Fibroblast of the conjunctiva (primary cell): ENCODE measurements around the gene FXYD5.
A peak's percentile ranks its signal among the peaks of the same experiment; 100 is the strongest.

Experiments
- DNase-seq: peaks from one replicate; pipeline ENCODE4 v3.0.0-alpha.2; 2010; ENCODE audit warnings: low read depth

Gene FXYD5

GRCh38 chr19:35154525-35155406, at the start of gene FXYD5:
FXYD5 (plus strand) TSS chr19:35154735; CDS start chr19:35155551, 816 bp downstream.
- peak; percentile 49 for DNase-seq

- DNase-seq: no peak
These were observed 49.5 kb upstream of the FXYD5 start for GRCh38 chr19:35105047-35105410.

GRCh38 chr19:35105411-35106290, 48.9 kb upstream of the FXYD5 start:
- DNase-seq: no peak

GRCh38 chr19:35106291-35106583, 48.3 kb upstream of the FXYD5 start:
- no peak for DNase-seq

GRCh38 chr19:35106898-35107541, 47.5 kb upstream of the FXYD5 start:
- DNase-seq: no peak

GRCh38 chr19:35107545-35107944, 47.0 kb upstream of the FXYD5 start:
- no peak for DNase-seq

GRCh38 chr19:35108730-35109129, 45.8 kb upstream of the FXYD5 start:
- DNase-seq: no peak

GRCh38 chr19:35109395-35110112, 45.0 kb upstream of the FXYD5 start:
- no peak for DNase-seq

- DNase-seq: no peak
These were observed 43.6 kb upstream of the FXYD5 start for GRCh38 chr19:35110974-35111373.

- no peak for DNase-seq
These were observed 41.4 kb upstream of the FXYD5 start for GRCh38 chr19:35112995-35113688.

GRCh38 chr19:35114353-35115176, 40.0 kb upstream of the FXYD5 start:
- no peak for DNase-seq

GRCh38 chr19:35115177-35115951, 39.2 kb upstream of the FXYD5 start, which contains the start of gene FXYD3:
FXYD3 (plus strand) TSS chr19:35115823; CDS start chr19:35119377, 3,554 bp downstream.
- no peak for DNase-seq

- DNase-seq: no peak
These were observed 38.3 kb upstream of the FXYD5 start for GRCh38 chr19:35116072-35116801.

- DNase-seq: no peak
These were observed 37.4 kb upstream of the FXYD5 start for GRCh38 chr19:35117116-35117515.

- DNase-seq: no peak
These were observed 36.7 kb upstream of the FXYD5 start for GRCh38 chr19:35117799-35118198.

GRCh38 chr19:35118268-35119020, 36.1 kb upstream of the FXYD5 start:
- no peak for DNase-seq

GRCh38 chr19:35119091-35119490, 35.4 kb upstream of the FXYD5 start:
- DNase-seq: no peak

GRCh38 chr19:35119578-35120155, 34.9 kb upstream of the FXYD5 start:
- no peak for DNase-seq
